Suppressor macrophage treated with lipopolysaccharide for 1 hour (primary cell): ENCODE results near the gene OR4Q2.
A peak's percentile ranks its signal among the peaks of the same experiment; 100 is the strongest.
"Not testable (repeated sequence)": the region's sequence is repeated elsewhere in the genome, so short reads cannot be mapped to it uniquely, and the experiment has no call there.

Experiments used
- DNase-seq, 3 donors: peaks; one replicate each; pipeline ENCODE4 v3.0.0-alpha.2; 2020 to 2022

Gene OR4Q2

GRCh38 chr14:20001863-20002262 is at the start of gene OR4Q2:
Gene OR4Q2 (plus strand): TSS chr14:20002163.
- no peak for DNase-seq

GRCh38 chr14:19969735-19970134 is 32.2 kb upstream of the OR4Q2 start:
- not testable (repeated sequence) for DNase-seq

GRCh38 chr14:19974844-19975243 is 27.1 kb upstream of the OR4Q2 start:
- no peak for DNase-seq

GRCh38 chr14:19975291-19975690 is 26.7 kb upstream of the OR4Q2 start, which contains the start of gene OR4K15:
Gene OR4K15 (plus strand): TSS chr14:19975591. CDS start chr14:19975591, 0 bp downstream.
- no peak for DNase-seq

GRCh38 chr14:19993438-19993837 is 8.5 kb upstream of the OR4Q2 start:
- DNase-seq: no peak

- peak; percentile 28 to 58 (median 33) for DNase-seq
Measured at GRCh38 chr14:20002319-20002718, 356 bp downstream of the OR4Q2 start.

GRCh38 chr14:20008156-20008555 is 6.2 kb downstream of the OR4Q2 start:
- no peak for DNase-seq

- DNase-seq: no peak
Measured at GRCh38 chr14:20019257-20019865, 17.4 kb downstream of the OR4Q2 start, which contains the start of gene OR4K14. Gene OR4K14 (minus strand): TSS chr14:20019307. CDS start chr14:20015193, 4,114 bp downstream.

GRCh38 chr14:20031058-20031457 is 29.1 kb downstream of the OR4Q2 start:
- DNase-seq: no peak

GRCh38 chr14:20035449-20035848 is 33.5 kb downstream of the OR4Q2 start:
- no peak for DNase-seq

GRCh38 chr14:20035938-20036337 is 34.0 kb downstream of the OR4Q2 start, which contains the start of gene OR4K13:
Gene OR4K13 (minus strand): TSS chr14:20036038. CDS start chr14:20034758, 1,280 bp downstream.
- no peak for DNase-seq

- no peak for DNase-seq
Measured at GRCh38 chr14:20044243-20044642, 42.3 kb downstream of the OR4Q2 start.

GRCh38 chr14:20048202-20048601 is 46.2 kb downstream of the OR4Q2 start:
- no peak for DNase-seq
